Measurements from ENCODE around the gene ANKRD12.

Gene ANKRD12

GRCh38 chr18:9209279-9209678, 72.7 kb downstream of the ANKRD12 start:
- Histone ChIP-seq H3K9me3 (replicated peaks in 1 of 2; ENCODE audit: control insufficient read depth in 2 of 2, insufficient read depth in 1 of 2, low read depth in 1 of 2, low read length in 2 of 2) (no peaks in the 10 kb centered on the region), H3K27me3 (ENCODE audit: control insufficient read depth in 3 of 3, insufficient read depth in 3 of 3, low read depth in 1 of 3, low read length in 3 of 3) (no peaks in the 10 kb centered on the region), H2BK5ac (ENCODE audit: low read length) (no peak overlapping the region), H3K4me3 (ENCODE audit: low read length in 2 of 2) (no peak overlapping the region), H2AFZ (ENCODE audit: low read length) (no peak overlapping the region), H3K9ac (ENCODE audit: low read depth, low read length, poor library complexity) (no peak overlapping the region), H4K8ac (ENCODE audit: low read depth, low read length) (no peak overlapping the region), H3K14ac (ENCODE audit: low read length) (no peak overlapping the region), H2BK15ac (ENCODE audit: low read length) (no peak overlapping the region), H2AK5ac (ENCODE audit: low read depth, low read length) (no peak overlapping the region), H3K4me2 (ENCODE audit: insufficient read depth, low read length, poor library complexity, severe bottlenecking) (no peak overlapping the region), H3K23ac (ENCODE audit: low read depth, low read length, poor library complexity) (no peak overlapping the region), H3K27ac (replicated peaks; ENCODE audit: low read length) (no peak overlapping the region), H3K4me1 (ENCODE audit: control insufficient read depth in 2 of 2, insufficient read depth in 1 of 2, low read depth in 1 of 2, low read length in 2 of 2) (no peaks in the 10 kb centered on the region), H2BK12ac (ENCODE audit: low read length) (no peak overlapping the region), H3K18ac (ENCODE audit: low read length) (no peak overlapping the region), H3K36me3 (replicated peaks in 1 of 2; ENCODE audit: control insufficient read depth in 2 of 2, insufficient read depth in 2 of 2, low read length in 2 of 2) (peaks cover 0 to 57% of the 10 kb centered on the region in 2 donors), H3K4ac (ENCODE audit: low read length) (no peak overlapping the region), H3K79me1 (ENCODE audit: low read depth, low read length) (no peaks in the 10 kb centered on the region), H4K91ac (ENCODE audit: low read depth, low read length, poor library complexity) (no peak overlapping the region), H2BK120ac (ENCODE audit: low read depth, low read length) (no peak overlapping the region)
- no peak for DNase-seq (ENCODE audit: low spot score)
- no CpG with 5 or more reads among the region's 4 CpGs for WGBS, 2 donors (ENCODE audit: extremely low coverage in 2 of 2, insufficient read length in 2 of 2, insufficient replicate concordance in 1 of 2)

DNA sequence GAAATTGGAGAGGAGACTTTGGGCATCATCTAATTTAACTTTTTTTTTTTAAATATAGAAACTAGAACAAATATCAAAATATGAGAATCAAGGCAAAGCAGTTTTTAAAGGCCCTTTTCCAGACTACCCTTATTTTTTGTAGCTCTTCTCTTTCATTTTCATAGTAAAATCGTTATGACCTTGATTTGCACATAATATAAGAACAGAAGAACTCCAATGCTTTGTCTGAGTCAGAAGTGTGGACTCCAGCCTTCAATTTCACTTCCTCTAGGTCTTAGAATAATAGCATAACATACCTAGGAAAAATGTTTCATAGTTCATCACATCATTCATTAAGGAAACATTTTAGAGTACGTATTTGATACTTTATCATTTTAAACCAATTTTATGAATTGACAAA, 74.4 kb downstream of the ANKRD12 start:
- no peak overlapping the region for H2BK12ac ChIP-seq (ENCODE audit: low read length)
- no peaks in the 10 kb centered on the region for H3K79me1 ChIP-seq (ENCODE audit: low read depth, low read length)
- H3K27ac ChIP-seq (replicated peaks; ENCODE audit: low read length) = no peak overlapping the region
- H2AFZ ChIP-seq (ENCODE audit: low read length) = no peak overlapping the region
- no peak overlapping the region for H2BK15ac ChIP-seq (ENCODE audit: low read length)
- no peak overlapping the region for H3K14ac ChIP-seq (ENCODE audit: low read length)
- WGBS, 2 donors (ENCODE audit: extremely low coverage in 2 of 2, insufficient read length in 2 of 2, insufficient replicate concordance in 1 of 2) = no CpG with 5 or more reads among the region's 2 CpGs
- no peak for DNase-seq (ENCODE audit: low spot score)
- H3K4me1 ChIP-seq (ENCODE audit: control insufficient read depth in 2 of 2, insufficient read depth in 1 of 2, low read depth in 1 of 2, low read length in 2 of 2) = no peaks in the 10 kb centered on the region
- no peak overlapping the region for H2AK5ac ChIP-seq (ENCODE audit: low read depth, low read length)
- no peak overlapping the region for H4K8ac ChIP-seq (ENCODE audit: low read depth, low read length)
- H3K23ac ChIP-seq (ENCODE audit: low read depth, low read length, poor library complexity) = no peak overlapping the region
- H3K18ac ChIP-seq (ENCODE audit: low read length) = no peak overlapping the region
- H3K9ac ChIP-seq (ENCODE audit: low read depth, low read length, poor library complexity) = no peak overlapping the region
- no peak overlapping the region for H2BK5ac ChIP-seq (ENCODE audit: low read length)
- H3K4ac ChIP-seq (ENCODE audit: low read length) = no peak overlapping the region
- no peak overlapping the region for H4K91ac ChIP-seq (ENCODE audit: low read depth, low read length, poor library complexity)
- H3K4me2 ChIP-seq (ENCODE audit: insufficient read depth, low read length, poor library complexity, severe bottlenecking) = no peak overlapping the region
- no peaks in the 10 kb centered on the region for H3K27me3 ChIP-seq (ENCODE audit: control insufficient read depth in 3 of 3, insufficient read depth in 3 of 3, low read depth in 1 of 3, low read length in 3 of 3)
- no peaks in the 10 kb centered on the region for H3K9me3 ChIP-seq (replicated peaks in 1 of 2; ENCODE audit: control insufficient read depth in 2 of 2, insufficient read depth in 1 of 2, low read depth in 1 of 2, low read length in 2 of 2)
- H3K36me3 ChIP-seq (replicated peaks in 1 of 2; ENCODE audit: control insufficient read depth in 2 of 2, insufficient read depth in 2 of 2, low read length in 2 of 2) = peaks cover 2 to 65% of the 10 kb centered on the region in 2 donors
- no peak overlapping the region for H2BK120ac ChIP-seq (ENCODE audit: low read depth, low read length)
- no peak overlapping the region for H3K4me3 ChIP-seq (ENCODE audit: low read length in 2 of 2)

DNA sequence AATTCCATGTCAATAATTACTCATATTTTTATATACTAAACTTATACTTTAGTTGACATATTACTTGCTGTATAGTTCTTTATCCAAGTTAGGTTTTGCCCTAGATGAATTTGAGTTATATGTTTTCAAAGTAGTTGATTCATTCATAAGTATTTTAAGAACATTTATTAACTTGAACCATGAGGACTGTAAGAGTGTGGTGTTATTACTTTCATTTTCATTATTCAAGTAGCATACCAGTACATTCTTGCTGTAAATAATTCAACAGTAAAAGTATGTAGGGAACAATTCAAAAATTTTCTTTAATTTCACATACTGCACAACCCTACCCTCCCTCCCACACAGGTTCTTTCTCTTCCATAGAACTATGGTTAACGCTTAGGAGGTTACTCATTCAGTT, 75.4 kb downstream of the ANKRD12 start:
- Histone ChIP-seq H4K8ac (ENCODE audit: low read depth, low read length) (no peak overlapping the region), H3K4ac (ENCODE audit: low read length) (no peak overlapping the region), H3K27ac (replicated peaks; ENCODE audit: low read length) (no peak overlapping the region), H2AK5ac (ENCODE audit: low read depth, low read length) (no peak overlapping the region), H4K91ac (ENCODE audit: low read depth, low read length, poor library complexity) (no peak overlapping the region), H2BK120ac (ENCODE audit: low read depth, low read length) (no peak overlapping the region), H3K9ac (ENCODE audit: low read depth, low read length, poor library complexity) (no peak overlapping the region), H3K27me3 (ENCODE audit: control insufficient read depth in 3 of 3, insufficient read depth in 3 of 3, low read depth in 1 of 3, low read length in 3 of 3) (no peaks in the 10 kb centered on the region), H3K18ac (ENCODE audit: low read length) (no peak overlapping the region), H3K9me3 (replicated peaks in 1 of 2; ENCODE audit: control insufficient read depth in 2 of 2, insufficient read depth in 1 of 2, low read depth in 1 of 2, low read length in 2 of 2) (no peaks in the 10 kb centered on the region), H3K4me2 (ENCODE audit: insufficient read depth, low read length, poor library complexity, severe bottlenecking) (no peak overlapping the region), H3K4me3 (ENCODE audit: low read length in 2 of 2) (no peak overlapping the region), H2BK15ac (ENCODE audit: low read length) (no peak overlapping the region), H3K14ac (ENCODE audit: low read length) (no peak overlapping the region), H2BK5ac (ENCODE audit: low read length) (no peak overlapping the region), H2BK12ac (ENCODE audit: low read length) (no peak overlapping the region), H2AFZ (ENCODE audit: low read length) (no peak overlapping the region), H3K36me3 (replicated peaks in 1 of 2; ENCODE audit: control insufficient read depth in 2 of 2, insufficient read depth in 2 of 2, low read length in 2 of 2) (peaks cover 2 to 74% of the 10 kb centered on the region in 2 donors), H3K79me1 (ENCODE audit: low read depth, low read length) (no peaks in the 10 kb centered on the region), H3K23ac (ENCODE audit: low read depth, low read length, poor library complexity) (no peak overlapping the region), H3K4me1 (ENCODE audit: control insufficient read depth in 2 of 2, insufficient read depth in 1 of 2, low read depth in 1 of 2, low read length in 2 of 2) (no peaks in the 10 kb centered on the region)
- no CpG with 5 or more reads among the region's 1 CpG for WGBS, 2 donors (ENCODE audit: extremely low coverage in 2 of 2, insufficient read length in 2 of 2, insufficient replicate concordance in 1 of 2)
- no peak for DNase-seq (ENCODE audit: low spot score)

DNA sequence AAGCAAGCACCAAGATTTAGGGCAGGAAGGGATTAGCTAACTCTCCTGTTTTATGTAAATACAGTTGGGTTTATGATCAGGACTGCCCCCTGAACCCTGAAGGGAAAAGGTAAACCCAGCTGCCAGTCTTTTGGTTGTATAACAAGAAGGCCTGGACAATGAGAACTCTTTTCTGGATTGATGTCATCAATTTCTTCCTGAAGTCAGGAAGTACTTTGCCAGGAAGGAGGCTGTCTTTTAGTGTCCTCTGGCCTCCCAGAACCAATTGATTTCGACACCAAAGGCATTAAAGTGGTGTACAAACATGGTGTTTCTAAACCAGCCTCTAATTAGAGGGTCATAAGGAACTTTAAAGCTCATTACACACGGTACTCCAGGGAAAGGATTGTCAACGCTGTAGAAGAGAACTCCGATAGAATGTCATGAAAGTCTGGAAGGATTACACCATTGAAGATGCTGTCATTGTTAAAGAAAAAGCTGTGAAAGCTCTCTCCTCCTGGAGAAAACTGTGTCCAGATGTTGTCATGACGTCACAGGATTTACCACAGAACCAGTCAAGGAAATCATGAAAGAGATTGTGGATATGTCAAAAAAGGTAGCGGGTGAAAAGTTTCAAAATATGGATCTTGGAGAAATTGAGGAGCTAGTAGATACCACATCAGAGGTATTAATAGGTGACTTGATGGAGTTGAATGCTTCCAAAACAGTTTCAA, 78.8 kb downstream of the ANKRD12 start:
- H2AFZ ChIP-seq (ENCODE audit: low read length) = no peak overlapping the region
- no peak overlapping the region for H4K91ac ChIP-seq (ENCODE audit: low read depth, low read length, poor library complexity)
- no peak overlapping the region for H3K9ac ChIP-seq (ENCODE audit: low read depth, low read length, poor library complexity)
- H3K4me1 ChIP-seq (ENCODE audit: control insufficient read depth in 2 of 2, insufficient read depth in 1 of 2, low read depth in 1 of 2, low read length in 2 of 2) = no peaks in the 10 kb centered on the region
- no peak overlapping the region for H3K27ac ChIP-seq (replicated peaks; ENCODE audit: low read length)
- H3K36me3 ChIP-seq (replicated peaks in 1 of 2; ENCODE audit: control insufficient read depth in 2 of 2, insufficient read depth in 2 of 2, low read length in 2 of 2) = peaks cover 2 to 83% of the 10 kb centered on the region in 2 donors
- no peak overlapping the region for H2BK15ac ChIP-seq (ENCODE audit: low read length)
- DNase-seq (ENCODE audit: low spot score) = no peak
- WGBS, 2 donors (ENCODE audit: extremely low coverage in 2 of 2, insufficient read length in 2 of 2, insufficient replicate concordance in 1 of 2) = no CpG with 5 or more reads among the region's 6 CpGs
- no peak overlapping the region for H4K8ac ChIP-seq (ENCODE audit: low read depth, low read length)
- no peak overlapping the region for H3K4ac ChIP-seq (ENCODE audit: low read length)
- no peak overlapping the region for H2BK5ac ChIP-seq (ENCODE audit: low read length)
- no peaks in the 10 kb centered on the region for H3K27me3 ChIP-seq (ENCODE audit: control insufficient read depth in 3 of 3, insufficient read depth in 3 of 3, low read depth in 1 of 3, low read length in 3 of 3)
- H3K14ac ChIP-seq (ENCODE audit: low read length) = no peak overlapping the region
- H3K9me3 ChIP-seq (replicated peaks in 1 of 2; ENCODE audit: control insufficient read depth in 2 of 2, insufficient read depth in 1 of 2, low read depth in 1 of 2, low read length in 2 of 2) = no peaks in the 10 kb centered on the region
- H3K4me3 ChIP-seq (ENCODE audit: low read length in 2 of 2) = no peak overlapping the region
- no peaks in the 10 kb centered on the region for H3K79me1 ChIP-seq (ENCODE audit: low read depth, low read length)
- no peak overlapping the region for H3K4me2 ChIP-seq (ENCODE audit: insufficient read depth, low read length, poor library complexity, severe bottlenecking)
- H2BK120ac ChIP-seq (ENCODE audit: low read depth, low read length) = no peak overlapping the region
- H3K23ac ChIP-seq (ENCODE audit: low read depth, low read length, poor library complexity) = no peak overlapping the region
- H3K18ac ChIP-seq (ENCODE audit: low read length) = no peak overlapping the region
- no peak overlapping the region for H2AK5ac ChIP-seq (ENCODE audit: low read depth, low read length)
- no peak overlapping the region for H2BK12ac ChIP-seq (ENCODE audit: low read length)

Measured in neuronal stem cell (in vitro differentiated cells).